Tibial nerve (tissue), 4 donors: Measurements from ENCODE around the gene DIP2C. TPM values are rescaled to one million over a fixed set of nuclear protein-coding genes. Genes with fewer than 3 reads are reported as not detected.

Experiments
- DNase-seq, 2 donors: peaks; one replicate each; pipeline ENCODE4 v3.0.0-alpha.2; 2019; ENCODE audit warnings: low spot score in 2 of 2
- H3K27ac ChIP-seq, 4 donors: fragments of 200-600 bp; sonication (generic) in 3 of 4; one replicate each; pipeline ENCODE4 v1.5.1; 2017 to 2019; ENCODE audit warnings: mild to moderate bottlenecking in 1 of 4
- H3K27me3 ChIP-seq, 2 donors: fragments of 200-600 bp; sonication (generic) in 1 of 2; one replicate each; pipeline versions ENCODE4 v1.5.1 to v1.6.0; 2017 to 2019
- H3K36me3 ChIP-seq, 3 donors: fragments of 200-600 bp; sonication (generic); one replicate each; pipeline ENCODE4 v1.5.1; 2018 to 2019
- H3K4me1 ChIP-seq, 4 donors: fragments of 200-600 bp; sonication (generic) in 3 of 4; one replicate each; pipeline ENCODE4 v1.5.1; 2017 to 2019
- H3K4me3 ChIP-seq, 4 donors: fragments of 200-600 bp; sonication (generic) in 3 of 4; one replicate each; pipeline ENCODE4 v1.5.1; 2017 to 2019; ENCODE audit warnings: mild to moderate bottlenecking in 1 of 4, moderate library complexity in 1 of 4
- H3K9me3 ChIP-seq, 4 donors: fragments of 200-600 bp; sonication (generic) in 3 of 4; one replicate each; pipeline ENCODE4 v1.5.1; 2017 to 2019
- CTCF ChIP-seq, 5 experiments: fragments of 200-600 bp in 3 of 5; fragments of 450-650 bp in 2 of 5; sonication (generic) in 3 of 5; IDR thresholded peaks; one replicate each; pipeline ENCODE4 v1.5.1; 2016 to 2019; ENCODE audit warnings: antibody characterized with exemption in 5 of 5, mild to moderate bottlenecking in 3 of 5, moderate library complexity in 2 of 5
- EP300 ChIP-seq, 2 donors: sonication (generic); formaldehyde crosslinking; IDR thresholded peaks; one replicate each; pipeline ENCODE4 v1.6.1; 2017; ENCODE audit warnings: antibody characterized with exemption in 2 of 2, mild to moderate bottlenecking in 1 of 2
- POLR2A ChIP-seq, 2 donors: fragments of 450-650 bp; IDR thresholded peaks; one replicate each; pipeline ENCODE4 v1.6.1; 2017; ENCODE audit warnings: antibody characterized with exemption in 2 of 2, mild to moderate bottlenecking in 2 of 2, moderate library complexity in 2 of 2
- WGBS, 2 donors: methylation state at CpG; one replicate each; pipeline ENCODE4 v1.1.5; 2018; 5-methylcytosine and 5-hydroxymethylcytosine counted together
- total RNA-seq, 4 donors: library from RNA; depleted of rRNA; stranded (reverse); fragments of >200 nt; gene quantifications; one replicate each; pipeline ENCODE4 v1.1.0, GENCODE V29; 2016

DIP2C gene
- total RNA-seq, 4 donors from 2014 or later = 31.4 to 46.5 (median 36.0) TPM

- Histone ChIP-seq H3K27ac (no peak overlapping the region), H3K27me3 (no peaks in the 10 kb centered on the region), H3K4me3 (no peak overlapping the region), H3K4me1 (peaks cover 0 to 13% (median 1%) of the 10 kb centered on the region in 4 donors), H3K36me3 (peaks cover 0 to 10% (median 0%) of the 10 kb centered on the region in 3 donors), H3K9me3 (no peaks in the 10 kb centered on the region)
- 91 to 97% methylated on average over 12 of the region's 12 CpGs for WGBS, 2 donors
- DNase-seq = no peak
- TF ChIP-seq CTCF (IDR thresholded peaks at IDR 0.05) (no peak), POLR2A (IDR thresholded peaks at IDR 0.05) (no peak), EP300 (IDR thresholded peaks at IDR 0.05) (no peak)
Measured at GRCh38 chr10:459743-460142, 229.7 kb downstream of the DIP2C start.

- TF ChIP-seq POLR2A (IDR thresholded peaks at IDR 0.05) (no peak), CTCF (IDR thresholded peaks at IDR 0.05) (no peak), EP300 (IDR thresholded peaks at IDR 0.05) (no peak)
- H3K36me3 ChIP-seq = peaks cover 0 to 10% (median 0%) of the 10 kb centered on the region in 3 donors
- no peaks in the 10 kb centered on the region for H3K9me3 ChIP-seq
- WGBS, 2 donors = 81 to 85% methylated on average over 21 of the region's 21 CpGs
- DNase-seq = no peak
- H3K4me3 ChIP-seq = no peak overlapping the region
- H3K27ac ChIP-seq = peak overlapping the region in 1 of 4 donors; percentile 12
- peaks cover 0 to 26% (median 5%) of the 10 kb centered on the region in 4 donors for H3K4me1 ChIP-seq
- H3K27me3 ChIP-seq = no peaks in the 10 kb centered on the region
Measured at GRCh38 chr10:458421-458851, 231.0 kb downstream of the DIP2C start.

GRCh38 chr10:456486-456885 is 233.0 kb downstream of the DIP2C start:
- H3K4me1 ChIP-seq = peaks cover 0 to 45% (median 9%) of the 10 kb centered on the region in 4 donors
- no peak for DNase-seq
- H3K27me3 ChIP-seq = no peaks in the 10 kb centered on the region
- no peak overlapping the region for H3K4me3 ChIP-seq
- H3K36me3 ChIP-seq = peaks cover 0 to 10% (median 0%) of the 10 kb centered on the region in 3 donors
- H3K9me3 ChIP-seq = no peaks in the 10 kb centered on the region
- WGBS, 2 donors = 69 to 79% methylated on average over 8 of the region's 8 CpGs
- no peak overlapping the region for H3K27ac ChIP-seq
- no peak for TF ChIP-seq POLR2A (IDR thresholded peaks at IDR 0.05)
- TF ChIP-seq EP300 (IDR thresholded peaks at IDR 0.05) = no peak
- no peak for TF ChIP-seq CTCF (IDR thresholded peaks at IDR 0.05)

GRCh38 chr10:454860-455259 is 234.6 kb downstream of the DIP2C start:
- no peaks in the 10 kb centered on the region for H3K27me3 ChIP-seq
- TF ChIP-seq EP300 (IDR thresholded peaks at IDR 0.05) (peak in 1 of 2 donors; percentile 38), POLR2A (IDR thresholded peaks at IDR 0.05) (no peak), CTCF (IDR thresholded peaks at IDR 0.05) (no peak)
- H3K27ac ChIP-seq = peak overlapping the region in 1 of 4 donors; percentile 9
- H3K36me3 ChIP-seq = peaks cover 0 to 8% (median 0%) of the 10 kb centered on the region in 3 donors
- H3K4me3 ChIP-seq = no peak overlapping the region
- no peaks in the 10 kb centered on the region for H3K9me3 ChIP-seq
- WGBS, 2 donors = 57 to 71% methylated on average over 5 of the region's 5 CpGs
- peaks cover 0 to 62% (median 19%) of the 10 kb centered on the region in 4 donors for H3K4me1 ChIP-seq
- DNase-seq = no peak

GRCh38 chr10:453647-454046 is 235.8 kb downstream of the DIP2C start:
- no peak for TF ChIP-seq EP300 (IDR thresholded peaks at IDR 0.05)
- TF ChIP-seq CTCF (IDR thresholded peaks at IDR 0.05) = no peak
- TF ChIP-seq POLR2A (IDR thresholded peaks at IDR 0.05) = no peak
- Histone ChIP-seq H3K27me3 (no peaks in the 10 kb centered on the region), H3K4me1 (peaks cover 0 to 66% (median 19%) of the 10 kb centered on the region in 4 donors), H3K27ac (peak overlapping the region in 1 of 4 donors; percentile 60), H3K4me3 (no peak overlapping the region), H3K36me3 (no peaks in the 10 kb centered on the region), H3K9me3 (no peaks in the 10 kb centered on the region)
- no peak for DNase-seq
- 82 to 90% methylated on average over 3 of the region's 3 CpGs for WGBS, 2 donors
